NCI-H446 treated with DMSO at 0.1 percent for 48 hours (cell line): ENCODE data around the gene GRSF1.
"Not testable (repeated sequence)": the region's sequence is repeated elsewhere in the genome, so short reads cannot be mapped to it uniquely, and the experiment has no call there.

Source experiments
- DNase-seq: peaks from one replicate; lab custom pipeline; 2025; lab: John Stamatoyannopoulos, UW

GRSF1 gene, protein sequence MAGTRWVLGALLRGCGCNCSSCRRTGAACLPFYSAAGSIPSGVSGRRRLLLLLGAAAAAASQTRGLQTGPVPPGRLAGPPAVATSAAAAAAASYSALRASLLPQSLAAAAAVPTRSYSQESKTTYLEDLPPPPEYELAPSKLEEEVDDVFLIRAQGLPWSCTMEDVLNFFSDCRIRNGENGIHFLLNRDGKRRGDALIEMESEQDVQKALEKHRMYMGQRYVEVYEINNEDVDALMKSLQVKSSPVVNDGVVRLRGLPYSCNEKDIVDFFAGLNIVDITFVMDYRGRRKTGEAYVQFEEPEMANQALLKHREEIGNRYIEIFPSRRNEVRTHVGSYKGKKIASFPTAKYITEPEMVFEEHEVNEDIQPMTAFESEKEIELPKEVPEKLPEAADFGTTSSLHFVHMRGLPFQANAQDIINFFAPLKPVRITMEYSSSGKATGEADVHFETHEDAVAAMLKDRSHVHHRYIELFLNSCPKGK

DNA sequence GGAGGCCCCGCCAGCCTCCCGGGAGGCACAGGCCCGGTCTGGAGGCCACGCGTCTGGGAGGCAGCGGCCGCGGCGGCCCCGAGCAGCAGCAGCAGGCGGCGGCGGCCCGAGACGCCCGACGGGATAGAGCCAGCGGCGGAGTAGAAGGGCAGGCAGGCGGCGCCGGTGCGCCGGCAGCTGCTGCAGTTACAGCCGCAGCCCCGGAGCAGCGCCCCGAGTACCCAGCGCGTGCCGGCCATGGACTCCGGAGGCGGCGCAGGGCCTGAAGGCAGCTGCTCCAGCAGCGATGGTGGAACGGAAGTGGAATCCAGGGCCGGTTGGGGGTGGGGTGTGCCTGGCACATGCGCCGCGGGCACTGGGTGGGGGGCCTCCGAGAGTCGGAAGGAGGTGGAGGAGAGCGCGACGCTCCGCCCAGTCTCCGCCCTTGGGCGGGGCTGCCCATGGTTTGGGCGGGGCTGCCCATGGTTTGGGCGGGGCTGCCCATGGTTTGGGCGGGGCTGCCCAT is at the start of gene GRSF1:
Gene GRSF1, minus strand, starts transcription at position 302 of the 505 bp plus-strand sequence. Its CDS starts 63 bp downstream, at position 239.
- peak; percentile 72 for DNase-seq

DNA sequence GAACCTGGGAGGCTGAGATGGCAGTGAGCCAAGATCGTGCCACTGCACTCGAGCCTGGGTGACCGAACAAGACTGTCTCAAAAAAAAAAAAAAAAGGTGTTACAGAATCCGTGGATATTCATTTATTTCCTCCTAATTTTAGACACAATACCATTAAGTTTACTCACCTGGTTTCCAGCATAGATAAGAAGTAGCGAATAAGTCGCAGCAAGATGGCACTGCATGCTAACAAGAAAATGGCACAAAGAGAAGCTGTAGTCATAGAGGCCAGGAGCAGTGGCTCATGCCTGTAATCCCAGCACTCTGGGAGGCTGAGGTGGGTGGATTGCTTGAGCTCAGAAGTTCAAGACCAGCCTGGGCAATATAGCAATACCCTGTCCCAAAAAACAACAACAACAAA is 45.5 kb upstream of the GRSF1 start:
- DNase-seq: no peak

DNA sequence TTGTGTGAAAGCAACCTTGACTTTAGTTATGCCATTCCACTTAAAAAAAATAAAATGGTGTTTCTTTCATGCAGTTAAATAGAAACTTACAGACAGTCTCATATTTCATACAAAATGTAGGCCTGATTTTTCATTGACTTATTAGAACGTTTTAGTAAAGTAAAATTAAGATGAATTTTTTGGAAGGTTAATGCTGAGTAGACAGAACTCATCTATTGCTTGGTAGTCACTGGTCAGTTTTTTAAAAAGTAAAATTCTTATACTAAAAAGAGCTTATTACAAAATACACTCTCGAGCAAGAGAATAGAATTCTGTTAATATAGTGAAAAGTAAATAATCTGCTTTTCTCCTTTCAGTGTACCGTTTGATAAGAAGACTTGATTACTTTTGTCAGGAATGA is 41.0 kb upstream of the GRSF1 start:
- DNase-seq: no peak

DNA sequence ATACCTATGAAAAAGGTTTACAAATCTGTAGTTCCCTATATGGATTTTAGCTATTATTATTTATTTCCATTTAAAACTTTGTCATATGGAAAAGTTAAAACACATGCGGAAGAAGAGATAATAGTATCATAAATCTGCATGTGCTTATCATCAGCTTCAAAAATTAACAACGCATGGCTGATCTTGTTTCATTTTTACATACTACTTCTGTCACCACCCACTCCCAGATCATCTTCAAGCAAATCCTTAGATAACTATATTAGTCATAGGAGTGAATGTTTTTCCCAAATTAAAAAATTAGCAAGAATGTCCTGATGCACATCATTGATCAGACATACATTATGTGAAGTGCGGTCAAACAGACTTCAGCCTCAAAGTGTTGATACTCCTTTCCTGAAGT is 37.9 kb upstream of the GRSF1 start:
- DNase-seq: no peak

DNA sequence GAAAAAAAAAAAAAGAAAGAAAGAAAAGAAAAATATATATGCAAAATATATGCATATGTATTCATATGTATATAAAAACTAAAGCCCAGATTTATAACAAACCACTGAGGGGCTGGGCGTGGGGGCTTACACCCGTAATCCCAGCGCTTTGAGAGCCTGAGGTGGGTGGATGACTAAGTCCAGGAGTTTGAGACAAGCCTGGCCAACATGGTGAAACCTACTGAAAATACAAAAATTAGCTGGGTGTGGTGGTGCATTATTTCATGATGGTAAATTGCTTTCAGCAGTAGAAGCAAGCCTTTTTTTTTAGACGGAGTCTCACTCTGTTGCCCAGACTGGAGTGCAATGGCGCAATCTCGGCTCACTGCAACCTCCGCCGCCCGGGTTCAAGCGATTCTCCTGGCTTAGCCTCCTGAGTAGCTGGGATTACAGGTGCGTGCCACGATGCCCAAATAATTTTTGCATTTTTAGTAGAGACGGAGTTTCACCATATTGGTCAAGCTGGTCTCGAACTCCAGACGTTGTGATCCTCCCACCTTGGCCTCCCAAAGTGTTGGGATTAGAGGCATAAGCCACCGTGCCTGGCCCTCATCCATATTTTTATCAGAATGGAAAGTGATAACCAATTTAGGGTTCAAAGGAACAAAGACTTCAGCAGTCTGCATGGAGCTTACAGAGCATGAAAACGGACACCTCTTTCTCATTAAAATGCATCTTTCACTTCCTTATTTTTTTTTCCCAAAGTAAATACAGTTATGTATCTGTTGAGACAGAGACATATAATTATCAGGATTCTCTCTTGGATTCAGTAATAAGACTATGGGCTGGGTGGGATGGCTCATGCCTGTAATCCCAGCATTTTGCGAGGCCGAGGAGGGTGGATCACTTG is 34.8 kb upstream of the GRSF1 start:
- DNase-seq: no peak

DNA sequence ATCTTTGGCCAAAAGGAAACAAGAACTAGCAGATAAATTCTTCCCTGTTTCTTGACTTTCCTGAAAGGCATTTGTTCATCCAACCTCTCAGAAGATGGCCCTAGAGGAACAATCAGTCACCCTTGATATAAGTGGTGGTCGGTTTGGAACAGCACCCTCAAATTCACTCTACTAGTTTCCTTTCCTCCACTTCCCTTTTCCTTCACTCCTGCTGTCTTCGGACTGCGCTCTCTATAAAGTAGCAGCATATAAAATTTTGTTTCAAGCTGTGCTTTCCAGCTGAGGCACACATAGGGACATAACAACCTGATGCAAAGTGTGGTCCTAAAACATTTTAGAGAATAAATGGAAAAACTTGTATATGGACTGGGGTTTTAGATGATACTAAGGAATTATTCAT is 33.5 kb upstream of the GRSF1 start:
- no peak for DNase-seq

DNA sequence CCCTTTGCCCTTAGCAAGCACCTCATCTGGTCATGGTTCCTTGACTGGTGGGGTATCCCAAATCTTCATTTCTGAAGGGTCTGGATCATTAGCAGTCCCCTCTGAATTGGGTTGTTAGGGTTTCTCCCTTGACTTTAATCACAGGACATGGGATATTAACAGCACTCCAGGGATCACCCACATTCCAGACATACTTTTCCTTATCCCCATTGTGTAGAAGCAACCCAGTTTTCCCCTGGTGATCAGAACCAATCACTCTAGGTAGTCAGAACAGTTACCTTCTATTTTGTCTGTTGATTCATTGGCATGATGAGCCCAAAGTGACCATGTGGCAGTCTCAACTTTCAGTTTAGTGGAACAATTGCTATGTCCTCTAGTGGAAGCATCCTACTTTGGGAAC is 29.1 kb upstream of the GRSF1 start:
- no peak for DNase-seq

DNA sequence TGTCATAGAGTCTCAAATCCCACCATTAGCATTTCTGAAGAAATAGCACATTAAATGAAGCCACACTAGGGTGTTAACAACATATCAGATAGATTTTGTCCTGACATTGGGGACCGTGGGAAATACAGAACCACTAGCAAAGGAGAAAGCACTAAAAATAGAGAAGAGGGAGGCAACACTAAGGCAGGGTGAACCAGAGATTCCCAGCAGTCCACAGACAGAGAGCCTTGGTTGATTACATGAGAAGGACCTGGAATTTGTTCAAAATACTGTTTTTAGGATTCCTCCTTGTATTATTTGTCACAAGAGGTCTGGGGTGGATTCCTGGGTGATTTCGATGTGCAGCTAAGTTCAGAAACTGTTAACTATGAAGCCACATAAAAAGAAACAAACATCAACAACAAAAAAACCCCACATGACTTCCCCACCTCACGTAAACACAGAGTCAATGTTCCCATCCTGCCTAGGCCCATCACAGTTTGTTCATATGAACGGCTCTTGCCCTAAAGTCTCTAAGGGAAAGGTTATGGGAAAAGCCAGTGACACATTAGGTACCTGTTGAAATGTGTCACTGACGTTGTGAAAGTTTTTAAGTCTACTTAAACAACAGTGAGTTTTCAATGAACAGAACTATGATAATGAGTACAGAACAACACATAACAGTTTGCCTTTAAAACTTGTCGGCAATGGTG is 23.6 kb upstream of the GRSF1 start:
- DNase-seq: no peak

DNA sequence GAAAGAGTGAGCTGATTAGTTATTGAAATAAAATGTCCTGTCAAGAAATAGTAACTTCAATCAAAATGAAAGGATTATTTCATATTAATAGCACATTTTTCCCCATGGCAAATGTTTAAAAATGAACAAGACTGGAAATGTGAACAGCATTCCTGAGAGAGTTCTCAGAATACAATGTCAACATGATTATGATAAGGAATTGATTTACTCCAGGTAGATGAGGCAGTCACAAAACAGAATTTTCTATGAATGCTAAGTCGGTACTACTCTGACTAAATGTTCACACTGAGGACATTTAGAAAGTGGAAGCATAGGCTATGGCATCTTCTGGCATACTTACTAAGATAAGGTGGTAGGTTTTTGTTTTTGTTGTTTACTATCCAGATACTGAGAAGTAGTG is 19.4 kb upstream of the GRSF1 start:
- no peak for DNase-seq

DNA sequence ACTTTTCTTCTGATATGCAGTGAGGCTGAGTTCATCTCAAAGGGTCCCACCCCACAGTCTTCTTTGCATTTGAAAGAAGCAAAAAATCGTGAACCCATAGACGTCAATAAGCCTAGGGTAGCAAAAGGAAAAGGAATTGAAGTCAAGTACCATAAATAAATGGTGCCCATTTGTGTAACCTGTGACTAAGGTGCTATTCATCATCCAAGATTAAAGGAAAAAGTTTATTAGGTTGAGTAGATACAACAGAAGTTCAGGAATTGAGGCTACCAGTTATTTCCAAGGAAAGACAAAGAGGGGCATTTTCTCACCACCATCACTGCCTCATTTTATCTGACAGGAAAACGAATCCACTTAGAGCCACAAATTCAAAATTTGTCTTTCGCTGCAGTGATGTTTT is 18.8 kb upstream of the GRSF1 start:
- DNase-seq: no peak

DNA sequence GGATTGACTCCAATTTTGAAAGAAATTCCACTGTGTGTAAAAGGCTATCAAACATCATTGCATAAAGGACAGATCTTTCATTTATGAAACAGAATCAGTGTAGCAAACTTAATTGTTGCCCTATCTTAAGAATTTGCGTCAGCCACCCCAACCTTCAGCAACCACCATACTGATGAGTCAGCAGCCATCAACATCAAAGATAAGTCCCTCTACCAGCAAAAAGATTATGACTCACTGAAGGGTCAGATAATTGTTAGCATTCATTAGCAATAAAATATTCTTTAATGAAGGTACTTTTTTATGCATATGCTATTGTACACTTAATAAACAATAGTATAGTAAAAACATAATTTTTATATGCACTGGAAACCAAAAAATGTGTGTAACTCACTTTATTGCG is 15.8 kb upstream of the GRSF1 start:
- DNase-seq: no peak

DNA sequence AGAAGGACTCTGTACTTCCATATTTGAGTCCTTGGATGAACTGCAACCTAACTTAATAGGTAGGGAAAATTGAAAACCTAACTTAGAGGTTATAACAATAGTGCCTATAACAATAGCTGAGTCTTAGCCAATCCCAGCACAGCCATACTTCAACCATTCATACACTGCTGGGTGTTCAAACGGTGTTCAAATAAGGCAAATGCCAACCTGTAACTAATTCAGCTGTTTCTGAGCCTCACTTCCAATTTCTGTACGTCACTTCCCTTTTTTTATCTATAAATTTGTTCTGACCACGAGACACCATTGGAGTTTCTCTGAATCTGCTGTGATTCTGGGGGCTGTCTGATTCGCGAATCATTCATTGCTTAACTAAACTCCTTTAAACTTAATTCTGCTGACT is 9.6 kb upstream of the GRSF1 start:
- DNase-seq: no peak

DNA sequence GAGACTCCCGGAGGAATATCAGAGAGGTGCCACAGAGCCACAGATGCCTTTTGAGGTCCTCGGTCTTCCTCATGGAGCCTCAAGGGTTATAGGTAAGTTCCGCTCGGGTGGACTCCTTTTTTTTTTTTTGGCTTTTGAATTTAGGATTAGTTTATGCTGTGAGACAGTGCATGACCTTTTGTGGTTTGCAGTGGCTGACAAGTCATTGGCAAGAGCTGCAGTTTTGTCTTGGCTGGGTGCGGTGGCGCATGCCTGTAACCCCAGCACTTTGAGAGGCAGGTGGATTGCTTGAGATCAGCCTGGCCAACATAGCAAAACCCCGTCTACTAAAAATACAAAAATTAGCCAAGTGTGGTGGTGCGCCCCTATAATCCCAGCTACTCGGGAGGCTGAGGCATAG is 4.5 kb upstream of the GRSF1 start:
- DNase-seq: no peak

DNA sequence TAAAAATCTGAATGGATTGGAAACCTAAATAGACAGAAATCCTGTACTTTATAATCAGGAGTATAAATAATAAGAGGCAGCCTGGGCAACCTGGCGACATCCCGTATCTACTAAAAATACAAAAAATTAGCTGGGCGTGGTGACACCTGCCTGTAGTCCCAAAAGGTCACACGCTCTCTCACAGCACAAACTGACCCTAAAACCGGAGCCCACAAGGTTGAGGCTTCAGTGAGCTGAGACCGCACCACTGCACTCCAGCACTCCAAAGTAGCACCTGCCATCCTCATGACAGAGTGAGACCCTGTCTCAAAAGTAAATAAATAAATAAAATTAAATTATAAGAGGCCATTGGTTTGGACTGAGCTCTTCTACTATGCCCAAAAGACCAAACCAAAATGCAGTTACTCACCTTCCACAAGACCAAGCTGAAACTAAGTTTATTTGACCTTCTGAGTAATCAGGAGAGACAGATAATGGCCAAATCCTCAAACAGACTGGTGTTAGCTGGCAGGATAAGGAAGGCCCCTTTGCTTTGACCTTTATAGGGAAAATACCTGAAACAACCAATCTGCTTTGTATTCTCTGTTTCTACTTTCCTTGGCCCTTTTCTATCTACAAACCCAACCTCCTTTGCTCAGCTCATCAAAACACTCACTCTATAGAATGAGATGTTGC is 3.2 kb upstream of the GRSF1 start:
- no peak for DNase-seq

DNA sequence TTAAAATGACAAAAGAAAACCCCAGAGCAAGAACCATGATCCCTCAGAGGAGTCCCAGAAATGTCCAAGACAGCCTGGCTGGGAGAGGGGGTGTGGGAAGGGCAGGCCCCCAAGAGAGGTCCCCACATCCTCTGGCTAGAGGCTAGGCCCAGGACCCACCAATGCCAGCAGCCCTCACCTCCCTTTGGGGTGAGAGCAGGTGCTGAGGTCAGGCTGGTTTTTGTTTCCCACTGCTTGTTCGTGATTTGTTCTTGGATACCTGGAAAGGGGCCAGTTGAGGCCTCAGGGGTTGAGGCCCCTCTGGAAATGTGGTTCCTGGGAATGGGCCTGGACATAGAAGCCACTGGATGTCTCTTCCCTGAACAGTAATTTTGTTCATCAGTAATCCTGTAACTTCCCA is 2.3 kb upstream of the GRSF1 start:
- DNase-seq: no peak

DNA sequence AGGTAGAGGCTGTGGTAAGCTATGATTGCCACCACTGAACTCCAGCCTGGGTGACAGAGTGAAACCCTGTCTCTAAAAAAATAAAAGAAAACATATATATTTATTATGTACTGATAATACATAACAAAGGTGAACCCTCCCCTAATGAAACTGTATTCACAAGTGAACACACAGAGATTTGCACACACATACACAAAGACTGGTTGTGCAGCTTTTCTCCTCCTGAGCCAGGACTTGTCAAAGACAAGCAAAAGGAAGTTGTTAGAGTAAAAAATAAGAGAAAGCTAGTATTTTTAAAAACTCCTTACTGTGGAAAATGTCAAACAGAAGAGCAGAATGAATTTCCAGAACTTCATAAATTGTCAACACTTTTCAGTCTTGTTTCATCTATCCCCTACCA is 1.5 kb upstream of the GRSF1 start:
- DNase-seq: no peak

DNA sequence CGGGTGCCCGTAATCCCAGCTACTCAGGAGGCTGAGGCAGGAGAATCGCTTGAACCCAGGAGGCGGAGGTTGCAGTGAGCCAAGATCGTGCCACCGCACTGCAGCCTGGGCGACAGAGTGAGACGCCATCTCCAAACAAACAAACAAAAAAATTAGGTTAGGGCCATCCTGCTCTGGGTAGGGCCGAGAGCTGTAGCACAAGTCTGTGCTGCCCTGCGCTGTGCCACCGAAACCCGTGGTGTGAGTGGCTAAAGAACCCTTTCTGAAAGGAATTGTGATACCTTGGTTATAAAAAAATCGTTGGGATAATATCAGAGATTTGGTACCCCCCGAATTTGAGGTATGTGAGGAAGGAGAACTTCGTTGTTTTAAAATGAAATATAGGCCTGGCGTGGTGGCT is 941 bp upstream of the GRSF1 start:
- not testable (repeated sequence) for DNase-seq

DNA sequence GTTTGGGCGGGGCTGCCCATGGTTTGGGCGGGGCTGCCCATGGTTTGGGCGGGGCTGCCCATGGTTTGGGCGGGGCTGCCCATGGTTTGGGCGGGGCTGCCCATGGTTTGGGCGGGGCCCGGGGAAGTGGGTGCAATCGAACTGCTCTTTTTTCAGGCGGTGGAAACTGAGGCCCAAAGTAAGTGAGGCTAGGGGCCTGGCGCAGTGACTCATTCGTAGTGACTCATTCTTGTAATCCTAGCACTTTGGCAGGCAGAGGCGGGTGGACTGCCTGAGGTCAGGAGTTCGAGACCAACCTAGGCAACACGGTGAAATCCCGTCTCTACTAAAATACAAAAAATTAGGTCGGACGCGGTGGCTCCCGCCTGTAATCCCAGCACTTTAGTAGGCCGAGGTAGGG is 447 bp upstream of the GRSF1 start:
- not testable (repeated sequence) for DNase-seq

DNA sequence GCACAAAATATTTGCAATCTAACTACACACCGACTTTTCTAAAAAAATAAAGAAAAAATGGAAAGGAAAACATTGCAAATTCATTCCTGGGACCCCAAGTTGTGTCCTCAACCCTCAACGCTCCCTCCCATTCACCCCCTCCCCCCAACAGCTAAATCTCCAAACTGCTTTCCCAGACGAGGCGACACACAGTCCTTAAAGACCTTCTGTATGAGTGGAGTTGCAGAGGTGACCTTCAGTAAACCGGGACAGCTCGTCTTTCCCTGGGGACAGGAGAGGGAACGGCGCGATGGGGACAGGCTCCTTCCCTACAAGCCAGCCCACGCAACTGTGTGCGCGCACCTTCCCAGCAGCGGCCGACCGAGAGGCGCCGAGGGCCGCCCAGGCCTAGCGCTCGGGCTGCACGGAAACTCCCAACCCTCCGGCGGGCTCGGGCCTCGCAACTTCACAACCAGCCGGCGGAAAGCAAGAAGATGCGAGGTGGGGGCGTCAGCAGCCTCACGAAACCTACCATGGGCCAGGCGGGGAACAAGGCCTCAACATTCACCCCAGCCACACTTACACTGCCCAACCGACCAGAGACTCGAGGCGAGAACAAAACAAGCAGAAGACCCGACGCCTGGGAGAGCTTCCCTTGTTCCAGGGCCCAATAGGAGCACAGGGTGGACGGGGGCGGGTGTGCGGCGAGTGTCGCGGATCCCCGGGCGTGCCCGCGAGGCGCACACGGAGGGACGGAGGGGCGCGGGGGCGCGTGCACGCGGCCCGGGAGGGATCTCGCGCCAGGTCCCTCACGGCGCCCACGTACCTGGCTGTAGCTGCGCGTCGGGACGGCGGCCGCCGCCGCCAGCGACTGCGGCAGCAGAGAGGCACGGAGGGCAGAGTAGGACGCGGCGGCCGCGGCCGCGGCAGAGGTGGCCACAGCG is 763 bp downstream of the GRSF1 start:
- no peak for DNase-seq

DNA sequence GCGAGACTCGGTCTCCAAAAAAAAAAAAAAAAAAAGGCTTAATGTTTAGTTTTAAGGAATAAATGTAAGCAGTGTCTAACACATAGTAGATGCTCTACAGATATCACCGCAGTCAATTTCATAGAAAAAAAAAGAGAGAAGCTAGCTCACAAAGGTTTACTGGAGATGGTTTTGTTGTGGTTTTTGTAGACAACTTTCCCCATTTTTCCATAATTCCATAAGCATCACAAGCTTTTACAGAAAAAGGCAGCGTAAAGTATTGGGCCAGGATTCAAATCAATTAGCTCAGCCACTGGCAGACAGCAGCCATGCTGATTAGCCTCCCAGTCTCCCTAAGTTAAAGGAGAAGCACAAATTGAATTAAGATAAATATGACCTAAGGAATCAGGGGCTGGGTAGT is 1.5 kb downstream of the GRSF1 start:
- no peak for DNase-seq

DNA sequence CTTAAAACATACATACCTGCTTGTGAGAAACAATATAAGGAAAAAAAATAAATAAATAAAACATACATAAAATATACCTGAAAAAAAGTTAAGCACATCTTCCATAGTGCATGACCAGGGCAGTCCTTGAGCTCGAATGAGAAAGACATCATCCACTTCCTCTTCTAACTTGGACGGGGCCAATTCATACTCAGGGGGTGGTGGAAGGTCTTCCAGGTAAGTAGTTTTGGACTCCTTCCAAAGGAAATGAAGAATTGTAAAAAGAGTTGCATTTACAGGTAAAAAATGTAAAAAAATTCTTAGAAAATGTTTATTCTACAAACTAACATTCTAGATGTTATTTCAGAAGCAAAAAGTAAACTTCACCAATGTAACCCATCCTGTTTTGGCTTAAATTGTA is 3.6 kb downstream of the GRSF1 start:
- DNase-seq: no peak
